ENCODE data around the gene DICER1.

DNA sequence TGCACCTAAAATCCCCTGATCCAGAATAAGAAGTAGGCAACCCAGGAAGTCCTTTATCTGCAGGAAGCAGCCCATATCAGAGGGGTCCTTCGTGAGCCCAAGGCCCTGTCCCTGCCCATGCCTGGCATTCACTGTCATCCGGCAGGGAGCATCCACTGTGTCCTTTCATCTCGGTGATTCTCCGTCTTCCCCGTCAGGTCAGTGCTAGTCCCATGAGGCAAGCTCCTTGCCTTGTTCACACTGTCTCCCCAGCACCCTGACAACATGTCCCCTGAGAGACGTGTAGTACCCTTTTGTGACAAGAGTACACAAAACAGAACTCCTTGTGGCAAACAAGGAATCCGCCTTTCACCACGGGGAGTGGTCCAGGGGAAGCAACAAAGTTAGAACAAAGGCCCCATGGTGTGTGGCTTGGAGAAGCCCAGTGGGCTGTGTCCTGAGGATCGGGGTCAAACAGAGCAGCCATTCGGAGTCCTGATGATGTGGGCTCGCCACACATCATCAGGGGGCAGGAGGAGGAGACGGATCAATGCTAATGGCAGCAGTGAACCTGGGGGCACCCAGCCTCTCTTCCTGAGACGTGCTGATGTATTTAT is 112.1 kb downstream of the DICER1 start:
- TF ChIP-seq, protein P1, sequence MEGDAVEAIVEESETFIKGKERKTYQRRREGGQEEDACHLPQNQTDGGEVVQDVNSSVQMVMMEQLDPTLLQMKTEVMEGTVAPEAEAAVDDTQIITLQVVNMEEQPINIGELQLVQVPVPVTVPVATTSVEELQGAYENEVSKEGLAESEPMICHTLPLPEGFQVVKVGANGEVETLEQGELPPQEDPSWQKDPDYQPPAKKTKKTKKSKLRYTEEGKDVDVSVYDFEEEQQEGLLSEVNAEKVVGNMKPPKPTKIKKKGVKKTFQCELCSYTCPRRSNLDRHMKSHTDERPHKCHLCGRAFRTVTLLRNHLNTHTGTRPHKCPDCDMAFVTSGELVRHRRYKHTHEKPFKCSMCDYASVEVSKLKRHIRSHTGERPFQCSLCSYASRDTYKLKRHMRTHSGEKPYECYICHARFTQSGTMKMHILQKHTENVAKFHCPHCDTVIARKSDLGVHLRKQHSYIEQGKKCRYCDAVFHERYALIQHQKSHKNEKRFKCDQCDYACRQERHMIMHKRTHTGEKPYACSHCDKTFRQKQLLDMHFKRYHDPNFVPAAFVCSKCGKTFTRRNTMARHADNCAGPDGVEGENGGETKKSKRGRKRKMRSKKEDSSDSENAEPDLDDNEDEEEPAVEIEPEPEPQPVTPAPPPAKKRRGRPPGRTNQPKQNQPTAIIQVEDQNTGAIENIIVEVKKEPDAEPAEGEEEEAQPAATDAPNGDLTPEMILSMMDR (IDR thresholded peaks at IDR 0.05): no peak
- no peak for TF ChIP-seq EZH2 (IDR thresholded peaks at IDR 0.05; ENCODE audit: borderline replicate concordance, insufficient read depth, low read depth, low read length, poor library complexity, severe bottlenecking)

Data from B cell (primary cell).